SH-SY5Y (cell line): ENCODE measurements around the gene LMO1.

Experiments
- GATA2 ChIP-seq: IDR thresholded peaks from 2 replicates; pipeline ENCODE4 v1.6.1; 2011; ENCODE audit warnings: mild to moderate bottlenecking, low read depth, low read length
- GATA3 ChIP-seq: IDR thresholded peaks from 2 replicates; pipeline ENCODE4 v1.6.1; 2011; ENCODE audit warnings: low read depth, mild to moderate bottlenecking, low read length, moderate library complexity

DNA sequence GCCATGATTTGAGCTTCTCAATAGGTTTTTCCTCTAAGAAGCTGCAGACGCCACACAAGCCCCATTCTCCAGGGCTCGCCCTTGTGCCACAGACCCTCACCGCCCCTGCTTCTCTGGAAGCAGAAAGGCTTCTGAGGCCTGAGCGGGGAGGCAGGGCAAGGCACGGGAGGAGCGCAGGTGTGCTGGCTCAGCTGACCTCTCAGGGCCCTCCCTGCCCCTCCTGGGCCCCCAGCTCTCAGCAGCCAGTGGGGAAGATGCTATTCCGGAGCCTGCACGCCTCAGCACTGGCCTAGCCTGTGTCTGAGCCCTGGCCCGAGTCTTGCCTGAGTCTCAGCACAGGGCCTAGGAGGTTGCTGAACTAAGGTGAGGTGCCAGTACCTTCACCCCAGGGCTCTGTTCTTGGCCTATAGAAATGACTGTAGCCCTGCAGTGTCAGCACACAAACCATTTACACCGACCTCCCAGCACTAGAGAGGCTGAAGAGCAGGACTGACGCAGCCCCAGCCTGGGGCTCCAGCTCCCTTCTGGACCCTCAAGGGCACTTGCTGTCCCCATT lies 47.1 kb upstream of the LMO1 start:
- TF ChIP-seq GATA3, result no peak
- TF ChIP-seq GATA2, result no peak
